Progenitor cell of endocrine pancreas (in vitro differentiated cells): ENCODE data around the gene ZNF692. TPM values are rescaled to one million over a fixed set of nuclear protein-coding genes. Genes with fewer than 3 reads are reported as not detected.
"Not testable (repeated sequence)": the region's sequence is repeated elsewhere in the genome, so short reads cannot be mapped to it uniquely, and the experiment has no call there.

Source experiments
- DNase-seq: peaks from one replicate; pipeline ENCODE4 v3.0.0; 2021; ENCODE audit warnings: low spot score; ENCODE audit not compliant: unreplicated experiment
- H3K27ac Mint-ChIP-seq: 2 replicates; pipeline ENCODE4 v1.8.0; 2021; ENCODE audit warnings: mild to moderate bottlenecking, moderate library complexity, mixed read lengths
- H3K27me3 Mint-ChIP-seq: 2 replicates; pipeline ENCODE4 v1.8.0; 2021; ENCODE audit warnings: mixed read lengths
- H3K36me3 Mint-ChIP-seq: 2 replicates; pipeline ENCODE4 v1.8.0; 2022; ENCODE audit warnings: mixed read lengths; ENCODE audit not compliant: insufficient read depth
- H3K4me1 Mint-ChIP-seq: 2 replicates; pipeline ENCODE4 v1.8.0; 2021; ENCODE audit warnings: low read depth, mixed read lengths
- H3K4me3 Mint-ChIP-seq: 2 replicates; pipeline ENCODE4 v1.8.0; 2021; ENCODE audit warnings: low read depth, mild to moderate bottlenecking, moderate library complexity, mixed read lengths
- H3K9me3 Mint-ChIP-seq: 2 replicates; pipeline ENCODE4 v1.8.0; 2021; ENCODE audit warnings: low read depth, mixed read lengths
- CTCF ChIP-seq: fragments of 200-600 bp; sonication (generic); IDR thresholded peaks from one replicate; pipeline ENCODE4 v1.5.0; 2021; ENCODE audit warnings: antibody characterized with exemption, mild to moderate bottlenecking; ENCODE audit not compliant: unreplicated experiment
- total RNA-seq: library from RNA; stranded (reverse); gene quantifications from 2 replicates; pipeline ENCODE4 v1.2.1, GENCODE V29; 2021

ZNF692 gene
- total RNA-seq, 1 donor from 2014 or later = 109 TPM

- H3K9me3 Mint-ChIP-seq = no peaks in the 10 kb centered on the region
- DNase-seq = no peak
- H3K4me1 Mint-ChIP-seq = peaks cover 11% of the 10 kb centered on the region
- no peak overlapping the region for H3K27ac Mint-ChIP-seq
- no peak for TF ChIP-seq CTCF
- no peak overlapping the region for H3K4me3 Mint-ChIP-seq
- H3K36me3 Mint-ChIP-seq = no peaks in the 10 kb centered on the region
- no peaks in the 10 kb centered on the region for H3K27me3 Mint-ChIP-seq
These were observed 33.7 kb upstream of the ZNF692 start for GRCh38 chr1:248892590-248892989.

GRCh38 chr1:248891758-248892157, 32.9 kb upstream of the ZNF692 start:
- TF ChIP-seq CTCF = no peak
- Mint-ChIP-seq H3K27me3 (no peaks in the 10 kb centered on the region), H3K36me3 (no peaks in the 10 kb centered on the region), H3K4me3 (no peak overlapping the region), H3K4me1 (peaks cover 12% of the 10 kb centered on the region), H3K27ac (no peak overlapping the region), H3K9me3 (no peaks in the 10 kb centered on the region)
- DNase-seq = no peak

GRCh38 chr1:248890549-248891498, 31.9 kb upstream of the ZNF692 start:
- no peaks in the 10 kb centered on the region for H3K27me3 Mint-ChIP-seq
- H3K4me3 Mint-ChIP-seq = no peak overlapping the region

DNA sequence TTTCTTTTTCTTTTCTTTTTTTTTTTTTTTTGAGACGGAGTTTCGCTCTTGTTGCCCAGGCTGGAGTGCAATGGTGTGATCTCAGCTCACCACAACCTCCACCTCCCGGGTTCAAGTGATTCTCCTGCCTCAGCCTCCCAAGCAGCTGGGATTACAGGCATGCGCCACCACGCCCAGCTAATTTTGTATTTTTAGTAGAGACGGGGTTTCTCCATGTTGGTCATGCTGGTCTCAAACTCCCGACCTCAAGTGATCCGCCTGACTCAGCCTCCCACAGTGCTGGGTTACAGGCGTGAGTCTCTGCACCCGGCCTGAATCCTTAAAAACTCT, 31.0 kb upstream of the ZNF692 start:
- not testable (repeated sequence) for H3K4me3 Mint-ChIP-seq, H3K27ac Mint-ChIP-seq, H3K27me3 Mint-ChIP-seq, H3K36me3 Mint-ChIP-seq, DNase-seq, H3K9me3 Mint-ChIP-seq
- peaks cover 22% of the 10 kb centered on the region for H3K4me1 Mint-ChIP-seq

More at GRCh38 chr1:248890549-248891498, 31.9 kb upstream of the ZNF692 start:
- TF ChIP-seq CTCF = no peak
- no peak for DNase-seq
- no peaks in the 10 kb centered on the region for H3K36me3 Mint-ChIP-seq
- peaks cover 21% of the 10 kb centered on the region for H3K4me1 Mint-ChIP-seq
- no peaks in the 10 kb centered on the region for H3K9me3 Mint-ChIP-seq
- H3K27ac Mint-ChIP-seq = no peak overlapping the region

- no peaks in the 10 kb centered on the region for H3K27me3 Mint-ChIP-seq
- no peak overlapping the region for H3K4me3 Mint-ChIP-seq
- no peak for TF ChIP-seq CTCF
- H3K9me3 Mint-ChIP-seq = no peaks in the 10 kb centered on the region
- DNase-seq = no peak
- peaks cover 15% of the 10 kb centered on the region for H3K4me1 Mint-ChIP-seq
- no peaks in the 10 kb centered on the region for H3K36me3 Mint-ChIP-seq
- H3K27ac Mint-ChIP-seq = no peak overlapping the region
These were observed 27.5 kb upstream of the ZNF692 start for GRCh38 chr1:248886237-248886895.
